AG20443 (cell line): ENCODE results near the gene BCLAF1.
"Not testable (repeated sequence)": the region's sequence is repeated elsewhere in the genome, so short reads cannot be mapped to it uniquely, and the experiment has no call there.

ENCODE experiments used
- DNase-seq: peaks from one replicate; pipeline ENCODE4 v3.0.0; 2012; ENCODE audit warnings: low spot score, mixed read lengths

The BCLAF1 gene

GRCh38 chr6:136249811-136250685 lies 39.6 kb downstream of the BCLAF1 start, which contains the start of gene MTFR2:
Gene MTFR2, minus strand, starts transcription at chr6:136250311. Its CDS starts 1,212 bp downstream, at chr6:136249099.
- DNase-seq: peak; percentile 98

DNA sequence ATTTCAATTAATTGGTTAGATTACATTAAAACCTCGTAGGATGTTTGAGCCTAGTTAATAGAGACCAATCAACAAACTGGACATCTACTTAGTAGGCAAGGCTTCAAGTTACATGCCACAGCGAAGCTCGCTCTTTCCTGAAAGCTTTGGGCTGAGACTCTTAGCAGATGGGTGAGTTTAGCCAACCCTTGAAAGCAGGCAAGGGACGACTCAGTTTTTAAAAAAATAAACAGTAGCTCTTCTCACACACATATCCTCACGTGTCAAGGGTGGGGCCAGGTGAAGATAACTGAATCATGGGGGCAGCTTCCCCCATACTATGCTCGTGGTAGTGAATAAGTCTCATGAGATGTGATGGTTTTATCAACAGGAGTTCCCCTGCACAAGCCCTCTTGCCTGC lies 40.3 kb downstream of the BCLAF1 start:
- DNase-seq: no peak

GRCh38 chr6:136244061-136244616 lies 45.5 kb downstream of the BCLAF1 start:
- no peak for DNase-seq

- DNase-seq: no peak
Observed at GRCh38 chr6:136236466-136237293, 53.0 kb downstream of the BCLAF1 start.

GRCh38 chr6:136235233-136235564 lies 54.4 kb downstream of the BCLAF1 start:
- no peak for DNase-seq

GRCh38 chr6:136232701-136233100 lies 56.9 kb downstream of the BCLAF1 start:
- DNase-seq: no peak

GRCh38 chr6:136230219-136230853 lies 59.3 kb downstream of the BCLAF1 start:
- DNase-seq: peak; percentile 66

GRCh38 chr6:136228814-136229213 lies 60.8 kb downstream of the BCLAF1 start:
- DNase-seq: no peak

DNA sequence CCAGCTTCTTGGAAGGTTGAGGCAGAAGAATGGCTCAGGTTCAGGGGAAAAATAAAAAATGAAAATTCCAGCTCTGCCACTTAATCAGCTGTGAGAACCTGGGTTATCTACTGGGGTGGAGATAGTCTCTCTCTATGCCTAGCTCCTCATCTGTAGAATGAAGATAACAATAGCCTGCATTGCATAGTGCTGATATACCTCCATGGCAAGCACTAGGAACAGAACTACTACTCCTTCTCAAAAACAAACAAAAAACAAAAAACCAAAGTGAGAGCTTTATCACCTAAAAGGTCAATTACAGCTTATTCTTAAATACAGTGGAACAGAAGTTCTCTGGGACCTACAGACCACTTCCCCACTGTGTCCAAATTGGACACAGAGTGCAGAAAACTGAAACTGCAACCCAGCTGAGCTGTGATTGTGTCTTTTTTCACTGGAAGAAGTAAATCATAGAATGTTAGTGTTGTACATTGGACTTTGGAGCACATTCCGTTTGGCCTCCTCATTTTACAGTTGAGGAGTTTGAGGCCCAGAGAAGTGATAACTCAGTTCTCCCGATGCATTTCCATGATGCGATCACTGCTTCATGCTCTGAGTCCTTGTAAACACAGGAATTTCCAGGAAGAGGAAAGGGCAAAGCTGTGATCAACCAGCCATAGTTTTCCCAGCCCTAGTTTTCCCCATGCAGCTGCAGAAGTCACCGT lies 62.8 kb downstream of the BCLAF1 start:
- DNase-seq: no peak

DNA sequence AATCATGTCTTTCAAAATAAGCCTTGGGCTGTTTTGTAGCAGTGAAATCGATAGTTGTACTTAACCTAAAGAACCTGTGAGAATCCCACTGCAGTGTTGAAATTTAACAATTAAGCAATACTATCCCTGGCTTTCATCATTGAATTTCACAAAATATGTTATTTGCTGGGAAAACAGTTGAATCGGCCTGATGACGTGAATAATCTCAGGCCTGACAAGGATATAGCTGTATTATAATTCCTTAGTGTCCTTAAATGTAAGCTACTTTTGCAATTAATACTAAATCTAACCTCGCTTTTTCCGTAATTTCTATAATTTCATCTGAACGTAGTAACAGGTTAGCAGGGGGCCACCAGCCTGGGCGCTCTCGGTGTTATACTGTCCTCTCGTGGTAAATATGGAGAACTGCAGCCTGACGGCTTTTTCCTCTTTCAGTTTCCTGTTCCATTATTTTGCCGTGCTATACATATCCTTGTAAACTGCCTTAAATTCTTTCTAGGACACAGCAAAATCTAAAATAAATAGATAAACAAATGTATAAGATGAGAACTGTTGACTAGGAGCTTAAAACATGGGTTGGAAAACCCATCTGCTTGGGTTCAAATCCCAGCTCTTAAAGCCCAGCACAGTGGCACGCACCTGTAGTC lies 63.5 kb downstream of the BCLAF1 start:
- DNase-seq: peak; percentile 76

DNA sequence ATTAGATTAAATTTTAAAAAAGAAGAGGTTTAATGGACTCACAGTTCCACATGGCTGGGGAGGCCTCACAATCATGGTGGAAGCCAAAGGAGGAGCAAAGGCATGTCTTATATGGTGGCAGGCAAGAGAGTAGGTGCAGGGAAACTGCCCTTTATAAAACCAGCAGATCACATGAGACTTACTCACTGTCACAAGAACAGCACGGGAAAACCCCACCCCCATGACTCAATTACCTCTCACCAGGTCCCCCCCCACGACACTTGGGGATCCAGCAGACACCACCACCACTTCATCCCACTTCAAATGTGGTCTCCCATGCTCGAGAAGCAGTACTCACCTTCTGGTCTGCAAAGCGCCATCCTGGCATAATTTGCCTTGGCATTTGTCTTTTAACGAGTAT lies 64.2 kb downstream of the BCLAF1 start:
- no peak for DNase-seq

DNA sequence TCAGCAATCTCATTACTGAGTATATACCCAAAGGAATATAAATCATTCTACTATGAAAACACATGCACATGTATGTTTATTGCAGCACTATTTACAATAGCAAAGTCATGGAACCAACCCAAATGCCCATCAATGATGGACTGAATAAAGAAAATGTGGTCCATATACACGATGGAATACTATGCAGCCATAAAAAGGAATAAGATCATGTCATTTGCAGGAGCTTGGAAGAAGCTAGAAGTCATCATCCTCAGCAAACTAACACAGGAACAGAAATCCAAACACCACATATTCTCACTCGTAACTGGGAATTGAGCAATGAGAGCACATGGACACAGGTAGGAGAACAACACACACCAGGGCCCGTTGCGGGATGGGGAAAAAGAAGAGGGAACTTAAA lies 64.7 kb downstream of the BCLAF1 start:
- DNase-seq: not testable (repeated sequence)

GRCh38 chr6:136216503-136217401 lies 72.9 kb downstream of the BCLAF1 start:
- no peak for DNase-seq

- DNase-seq: no peak
Observed at GRCh38 chr6:136213853-136214252, 75.8 kb downstream of the BCLAF1 start.

DNA sequence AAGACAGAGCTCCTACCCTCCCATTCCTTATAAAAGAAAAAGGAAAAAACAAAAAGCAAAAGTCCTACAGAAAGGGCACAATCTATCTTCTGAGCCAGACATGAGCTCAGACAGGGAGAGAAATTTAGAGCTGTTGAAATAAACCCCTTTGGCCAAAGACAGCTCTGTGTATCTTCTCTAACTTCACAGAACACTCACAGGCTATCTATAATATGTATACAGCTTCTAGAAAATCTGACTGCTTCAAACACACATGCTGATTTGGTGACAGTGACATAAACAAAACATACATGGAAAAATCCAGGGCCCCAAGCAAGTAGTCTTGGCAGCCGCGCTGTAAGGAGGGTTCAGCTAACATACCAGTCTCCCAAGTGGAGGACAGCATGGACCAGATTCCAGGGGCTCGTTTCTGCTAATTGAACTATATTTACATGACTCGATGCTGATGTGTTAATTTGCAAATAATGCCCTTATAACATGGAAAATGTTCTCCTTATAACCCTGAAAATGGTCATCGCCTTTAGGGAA lies 76.6 kb downstream of the BCLAF1 start:
- no peak for DNase-seq

DNA sequence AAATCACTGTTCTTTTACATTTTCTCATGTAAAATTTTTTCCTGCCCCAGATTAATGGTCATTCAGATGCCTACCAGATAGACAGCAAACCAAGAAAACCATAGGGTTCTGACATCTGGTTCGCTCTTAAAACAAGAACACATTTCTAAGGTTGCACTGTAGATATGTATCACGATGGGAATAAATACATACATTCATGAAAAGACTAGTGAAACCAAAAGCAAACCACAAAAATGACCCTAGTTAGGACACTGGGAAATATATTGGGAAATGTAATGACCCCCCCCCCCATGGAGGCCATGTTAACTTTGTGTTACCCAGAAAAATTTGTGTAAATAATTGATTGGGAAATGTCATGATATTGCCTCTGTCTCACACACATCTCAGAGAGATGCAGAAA lies 77.0 kb downstream of the BCLAF1 start:
- no peak for DNase-seq

DNA sequence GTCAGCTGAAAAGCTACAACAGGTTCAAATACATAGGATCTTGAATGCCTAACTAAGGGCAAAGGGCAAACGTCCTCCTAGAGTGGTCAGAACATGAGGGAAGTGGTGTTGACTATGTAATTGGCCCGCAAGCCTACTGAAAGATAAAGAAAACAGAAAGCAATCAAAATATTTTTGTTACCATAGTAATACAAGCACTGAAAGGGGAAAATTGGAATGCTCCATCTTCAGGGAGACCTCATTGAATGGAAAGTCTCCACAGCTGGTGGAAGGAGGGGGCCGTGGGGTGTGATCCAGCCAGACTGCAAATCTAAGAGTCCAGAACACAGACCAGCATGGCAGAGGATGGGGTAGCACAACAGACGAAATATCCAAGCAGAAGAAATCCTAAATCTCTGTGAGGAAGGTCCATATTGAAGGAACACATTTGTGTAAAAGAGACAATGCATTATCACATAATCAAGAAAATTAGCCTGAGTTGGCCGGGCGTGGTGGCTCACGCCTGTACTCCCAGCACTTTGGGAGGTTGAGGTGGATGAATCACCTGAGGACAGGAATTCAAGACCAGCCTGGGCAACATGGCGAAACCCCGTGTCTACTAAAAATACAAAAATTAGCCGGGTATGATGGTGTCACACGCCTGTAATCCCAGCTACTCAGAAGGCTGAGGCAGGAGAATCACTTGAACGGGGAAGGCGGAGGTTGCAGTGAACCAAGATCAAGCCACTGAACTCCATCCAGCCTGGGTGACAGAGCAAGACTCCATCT lies 79.1 kb downstream of the BCLAF1 start:
- no peak for DNase-seq

DNA sequence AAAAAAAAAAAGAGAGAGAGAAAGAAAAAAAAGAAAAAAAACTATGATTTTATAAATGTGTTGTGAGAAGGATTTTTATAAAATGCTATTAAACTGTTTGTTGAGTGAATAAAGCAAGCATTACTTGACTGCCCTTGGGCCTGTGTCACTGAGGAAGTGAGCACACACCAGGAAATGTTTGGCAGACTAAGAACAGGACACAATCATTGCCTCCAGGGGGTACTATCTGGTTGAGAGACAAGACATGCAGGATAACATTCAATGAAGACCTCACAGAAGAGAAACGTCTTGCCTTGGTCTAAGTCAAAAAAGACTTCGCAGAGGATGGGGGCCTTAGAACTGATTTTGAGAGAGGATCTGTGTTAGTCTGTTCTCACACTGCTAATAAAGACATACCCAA lies 80.2 kb downstream of the BCLAF1 start:
- no peak for DNase-seq

DNA sequence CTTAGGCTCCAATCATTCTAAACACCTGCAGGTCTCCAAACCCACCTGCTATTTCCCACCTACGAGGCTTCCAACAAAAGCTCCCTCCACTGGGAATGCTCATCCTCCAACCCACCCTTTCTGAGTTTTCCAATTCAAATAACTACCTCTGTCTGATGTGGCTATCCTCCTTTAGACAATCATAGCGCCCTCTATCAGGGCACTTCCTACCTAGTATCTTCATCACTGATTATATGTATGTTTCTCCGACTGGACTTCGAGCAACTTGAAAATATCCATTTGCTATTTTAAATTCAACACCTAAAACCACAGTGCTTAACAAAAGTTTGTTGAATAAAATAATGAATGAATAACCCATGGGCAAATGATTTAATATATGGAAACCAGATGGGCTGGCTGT lies 80.9 kb downstream of the BCLAF1 start:
- no peak for DNase-seq
